ENCODE data around the gene WIPF2. TPM values are rescaled to one million over a fixed set of nuclear protein-coding genes. Genes with fewer than 3 reads are reported as not detected.
"Not testable (repeated sequence)": the region's sequence is repeated elsewhere in the genome, so short reads cannot be mapped to it uniquely, and the experiment has no call there.

The WIPF2 gene
- total RNA-seq, 1 experiment from 2014 or later: 30.4 TPM

- H3K9ac ChIP-seq (ENCODE audit: low read length): no peak overlapping the region
Measured at GRCh38 chr17:40303708-40304551, 84.8 kb downstream of the WIPF2 start.

GRCh38 chr17:40304552-40304863 lies 85.4 kb downstream of the WIPF2 start:
- H3K4me2 ChIP-seq (ENCODE audit: low read length); H2AFZ ChIP-seq (ENCODE audit: low read depth, low read length, poor library complexity, severe bottlenecking); H3K9me2 ChIP-seq (ENCODE audit: insufficient read depth); BruUV-seq (replicated peaks); H3K27ac ChIP-seq (ENCODE audit: low read depth, low read length); DNase-seq (ENCODE audit: low read depth, low spot score); H3K27me3 ChIP-seq (ENCODE audit: insufficient read depth, low read length); POLR2A ChIA-PET; H3K4me3 ChIP-seq (replicated peaks in 1 of 2; ENCODE audit: low read depth in 1 of 2, low read length in 2 of 2); H3K9ac ChIP-seq (ENCODE audit: low read length); ATAC-seq; RAD21 ChIA-PET (ENCODE audit: low non-redundant PET in 1 of 2, low total read pairs in 2 of 2, uncharacterized antibody in 2 of 2, unreplicated experiment in 2 of 2); H3K9me3 ChIP-seq (ENCODE audit: control insufficient read depth in 1 of 2, insufficient read depth in 1 of 2, low read depth in 1 of 2, low read length in 2 of 2): not testable (repeated sequence)
- H4K20me1 ChIP-seq (ENCODE audit: insufficient read depth): peaks cover 11% of the 10 kb centered on the region; the same call in 1 of the 2 replicates
- peaks cover 19% of the 10 kb centered on the region for H3K79me2 ChIP-seq (ENCODE audit: insufficient read depth, low read length)
- CTCF ChIA-PET: interaction anchor here (1.3 to 10.5 kb wide), 3 partner anchors 12 to 230 kb away, joined by 3 to 107 read pairs (median 6); no protein-coding TSS in a partner anchor
- peaks cover 21 to 34% of the 10 kb centered on the region in 2 experiments for H3K4me1 ChIP-seq (ENCODE audit: control insufficient read depth in 1 of 2, insufficient read depth in 2 of 2, low read length in 2 of 2)
- peaks cover 18 to 41% of the 10 kb centered on the region in 2 experiments for H3K36me3 ChIP-seq (ENCODE audit: control insufficient read depth in 1 of 2, insufficient read depth in 2 of 2, low read length in 2 of 2)
- intact Hi-C loops (cut with micrococcal nuclease): loop anchor here (5.0 kb wide), 2 partner anchors 113 to 228 kb away; partner anchors contain the start of gene TOP2A

More at GRCh38 chr17:40303708-40304551, 84.8 kb downstream of the WIPF2 start:
- ChIA-PET POLR2A (no interaction called here), CTCF (interaction anchor here (1.2 to 10.5 kb wide), 5 partner anchors 8 to 231 kb away, joined by 3 to 107 read pairs (median 6); no protein-coding TSS in a partner anchor), RAD21 (ENCODE audit: low non-redundant PET in 1 of 2, low total read pairs in 2 of 2, uncharacterized antibody in 2 of 2, unreplicated experiment in 2 of 2) (interaction anchor here in 1 of 2 experiments (1.9 kb wide), 1 partner anchor 50 kb away, joined by 11 read pairs; no protein-coding TSS in a partner anchor)
- no peak overlapping the region for H2AFZ ChIP-seq (ENCODE audit: low read depth, low read length, poor library complexity, severe bottlenecking)
- peaks cover 19% of the 10 kb centered on the region for H3K79me2 ChIP-seq (ENCODE audit: insufficient read depth, low read length)
- TF ChIP-seq CEBPB (IDR thresholded peaks at IDR 0.05; ENCODE audit: low read depth) (no peak), POLR2A (IDR thresholded peaks at IDR 0.05; ENCODE audit: borderline replicate concordance, extremely low read depth, insufficient read depth, insufficient read length) (no peak), ELF1 (IDR thresholded peaks at IDR 0.05; ENCODE audit: borderline replicate concordance, low read depth) (no peak), CBX3 (IDR thresholded peaks at IDR 0.05; ENCODE audit: low read depth) (no peak), RAD21 (IDR thresholded peaks at IDR 0.05; ENCODE audit: low read depth) (no peak), EGR1 (IDR thresholded peaks at IDR 0.05; ENCODE audit: low read depth) (no peak)
- no peak overlapping the region for H3K27ac ChIP-seq (ENCODE audit: low read depth, low read length)
- peaks cover 18 to 47% of the 10 kb centered on the region in 2 experiments for H3K36me3 ChIP-seq (ENCODE audit: control insufficient read depth in 1 of 2, insufficient read depth in 2 of 2, low read length in 2 of 2)
- H3K4me3 ChIP-seq (replicated peaks in 1 of 2; ENCODE audit: low read depth in 1 of 2, low read length in 2 of 2): no peak overlapping the region
- DNase-seq (ENCODE audit: low read depth, low spot score) (no peak), ATAC-seq (no peak)
- no peaks in the 10 kb centered on the region for H3K9me3 ChIP-seq (ENCODE audit: control insufficient read depth in 1 of 2, insufficient read depth in 1 of 2, low read depth in 1 of 2, low read length in 2 of 2)
- no peak overlapping the region for H3K4me2 ChIP-seq (ENCODE audit: low read length)
- peaks cover 11% of the 10 kb centered on the region; the same call in 1 of the 2 replicates for H4K20me1 ChIP-seq (ENCODE audit: insufficient read depth)
- intact Hi-C loops (cut with micrococcal nuclease): loop anchor here (1.0 to 5.0 kb wide), 3 partner anchors 51 to 228 kb away; partner anchors contain the start of gene TOP2A
- no peaks in the 10 kb centered on the region for H3K9me2 ChIP-seq (ENCODE audit: insufficient read depth)
- H3K4me1 ChIP-seq (ENCODE audit: control insufficient read depth in 1 of 2, insufficient read depth in 2 of 2, low read length in 2 of 2): peaks cover 16 to 29% of the 10 kb centered on the region in 2 experiments; a peak in 3 of 4 replicates
- H3K27me3 ChIP-seq (ENCODE audit: insufficient read depth, low read length): no peaks in the 10 kb centered on the region
- BruUV-seq (replicated peaks): no TSS peak

GRCh38 chr17:40304866-40305265 lies 85.8 kb downstream of the WIPF2 start:
- H3K36me3 ChIP-seq (ENCODE audit: control insufficient read depth in 1 of 2, insufficient read depth in 2 of 2, low read length in 2 of 2): peaks cover 18 to 39% of the 10 kb centered on the region in 2 experiments
- peaks cover 11% of the 10 kb centered on the region; the same call in 1 of the 2 replicates for H4K20me1 ChIP-seq (ENCODE audit: insufficient read depth)
- H3K27me3 ChIP-seq (ENCODE audit: insufficient read depth, low read length); ATAC-seq; H3K9me3 ChIP-seq (ENCODE audit: control insufficient read depth in 1 of 2, insufficient read depth in 1 of 2, low read depth in 1 of 2, low read length in 2 of 2); H3K27ac ChIP-seq (ENCODE audit: low read depth, low read length); H3K4me3 ChIP-seq (replicated peaks in 1 of 2; ENCODE audit: low read depth in 1 of 2, low read length in 2 of 2); H3K9me2 ChIP-seq (ENCODE audit: insufficient read depth); DNase-seq (ENCODE audit: low read depth, low spot score); H3K9ac ChIP-seq (ENCODE audit: low read length); H3K4me2 ChIP-seq (ENCODE audit: low read length); POLR2A ChIA-PET; BruUV-seq (replicated peaks); H2AFZ ChIP-seq (ENCODE audit: low read depth, low read length, poor library complexity, severe bottlenecking): not testable (repeated sequence)
- RAD21 ChIA-PET (ENCODE audit: low non-redundant PET in 1 of 2, low total read pairs in 2 of 2, uncharacterized antibody in 2 of 2, unreplicated experiment in 2 of 2): interaction anchor here in 1 of 2 experiments (0.7 kb wide), 1 partner anchor 50 kb away, joined by 4 read pairs; no protein-coding TSS in a partner anchor
- H3K79me2 ChIP-seq (ENCODE audit: insufficient read depth, low read length): peaks cover 19% of the 10 kb centered on the region
- H3K4me1 ChIP-seq (ENCODE audit: control insufficient read depth in 1 of 2, insufficient read depth in 2 of 2, low read length in 2 of 2): peaks cover 25 to 38% of the 10 kb centered on the region in 2 experiments
- intact Hi-C loops (cut with micrococcal nuclease): loop anchor here (5.0 kb wide), 2 partner anchors 112 to 227 kb away; partner anchors contain the start of gene TOP2A
- CTCF ChIA-PET: interaction anchor here (1.3 to 10.5 kb wide), 3 partner anchors 12 to 230 kb away, joined by 3 to 107 read pairs (median 6); no protein-coding TSS in a partner anchor

Measured in HCT116 (cell line).